NCI-H2227 (cell line): ENCODE results near the gene TEPSIN.

Source experiments
- DNase-seq: peaks from one replicate; lab custom pipeline; 2025; ENCODE audit not compliant: unreplicated experiment; lab: John Stamatoyannopoulos, UW

The TEPSIN gene

GRCh38 chr17:81271226-81271625 is 32.4 kb upstream of the TEPSIN start:
- DNase-seq, result no peak

GRCh38 chr17:81270279-81270678 is 31.4 kb upstream of the TEPSIN start:
- no peak for DNase-seq

- no peak for DNase-seq
Measured at GRCh38 chr17:81267390-81268067, 28.7 kb upstream of the TEPSIN start.

GRCh38 chr17:81265576-81265975 is 26.7 kb upstream of the TEPSIN start:
- DNase-seq, result no peak

GRCh38 chr17:81264640-81265039 is 25.8 kb upstream of the TEPSIN start:
- DNase-seq, result no peak

- no peak for DNase-seq
Measured at GRCh38 chr17:81263371-81264181, 24.7 kb upstream of the TEPSIN start.

GRCh38 chr17:81261582-81262336 is 22.9 kb upstream of the TEPSIN start:
- DNase-seq, result no peak

- no peak for DNase-seq
Measured at GRCh38 chr17:81261096-81261495, 22.2 kb upstream of the TEPSIN start.

GRCh38 chr17:81260641-81261040 is 21.8 kb upstream of the TEPSIN start:
- no peak for DNase-seq

- DNase-seq, result no peak
Measured at GRCh38 chr17:81260171-81260570, 21.3 kb upstream of the TEPSIN start.

- no peak for DNase-seq
Measured at GRCh38 chr17:81259058-81259605, 20.3 kb upstream of the TEPSIN start.

GRCh38 chr17:81258292-81258691 is 19.4 kb upstream of the TEPSIN start:
- DNase-seq, result no peak

GRCh38 chr17:81257533-81257932 is 18.7 kb upstream of the TEPSIN start:
- no peak for DNase-seq

- no peak for DNase-seq
Measured at GRCh38 chr17:81256616-81257015, 17.8 kb upstream of the TEPSIN start.

- DNase-seq, result peak; percentile 94
Measured at GRCh38 chr17:81254955-81255717, 16.3 kb upstream of the TEPSIN start.

GRCh38 chr17:81253358-81254131 is 14.7 kb upstream of the TEPSIN start:
- peak; percentile 60 for DNase-seq

- DNase-seq, result no peak
Measured at GRCh38 chr17:81252987-81253329, 14.1 kb upstream of the TEPSIN start.

GRCh38 chr17:81252326-81252986 is 13.6 kb upstream of the TEPSIN start:
- peak; percentile 45 for DNase-seq

- peak; percentile 55 for DNase-seq
Measured at GRCh38 chr17:81251709-81252301, 12.9 kb upstream of the TEPSIN start.
